Heart right ventricle (tissue), 16 donors: ENCODE results near the gene RETN. TPM values are rescaled to one million over a fixed set of nuclear protein-coding genes. Genes with fewer than 3 reads are reported as not detected.

Experiments
- ATAC-seq, 8 donors: fragments of 200-7000 bp; cut with Tn5 transposase; one replicate each; pipeline ENCODE4 v1.9.1; 2020; ENCODE audit warnings: mild to moderate bottlenecking in 8 of 8, moderate library complexity in 8 of 8, moderate number of reproducible peaks in 1 of 8
- DNase-seq, 2 donors: peaks; one replicate each; pipeline ENCODE4 v3.0.0-alpha.2; 2020
- H3K27ac ChIP-seq, 10 donors: fragments of 200-600 bp; sonication (generic) in 2 of 10; one replicate each; pipeline versions ENCODE4 v1.5.0 to v1.8.0; 2020 to 2022; ENCODE audit warnings: mild to moderate bottlenecking in 3 of 10
- H3K27me3 ChIP-seq, 7 donors: fragments of 200-600 bp; one replicate each; pipeline ENCODE4 v1.8.0; 2021 to 2022; ENCODE audit warnings: mild to moderate bottlenecking in 2 of 7
- H3K36me3 ChIP-seq, 9 donors: fragments of 200-600 bp; sonication (generic) in 1 of 9; one replicate each; pipeline versions ENCODE4 v1.5.0 to v1.8.0; 2020 to 2022; ENCODE audit warnings: mild to moderate bottlenecking in 2 of 9
- H3K4me1 ChIP-seq, 9 donors: fragments of 200-600 bp; sonication (generic) in 1 of 9; one replicate each; pipeline versions ENCODE4 v1.5.0 to v1.8.0; 2020 to 2022; ENCODE audit warnings: mild to moderate bottlenecking in 4 of 9
- H3K4me3 ChIP-seq, 10 donors: fragments of 200-600 bp; sonication (generic) in 2 of 10; one replicate each; pipeline versions ENCODE4 v1.5.0 to v1.8.0; 2020 to 2022; ENCODE audit warnings: mild to moderate bottlenecking in 7 of 10, moderate library complexity in 2 of 10
- H3K9me3 ChIP-seq, 11 donors: fragments of 200-600 bp in 10 of 11; sonication (generic) in 2 of 11; one replicate each; pipeline versions ENCODE4 v1.5.0 to v1.8.0; 2013 to 2022; ENCODE audit warnings: mild to moderate bottlenecking in 2 of 11, control low read depth in 1 of 11, moderate library complexity in 1 of 11
- WGBS, 2 donors: extraction: QIAGEN DNeasy Blood & Tissue Kit; methylation state at CpG; one replicate each; pipeline ENCODE4 v1.1.7; 2013; ENCODE audit warnings: inconsistent platforms in 1 of 2; 5-methylcytosine and 5-hydroxymethylcytosine counted together
- intact Hi-C, 10 donors: fragments of 100-400 bp; cut with DNase I; formaldehyde crosslinking; loops; one replicate each; pipeline versions ENCODE4 v1.11.1 to v1.14.2; 2022
- polyA plus RNA-seq, 2 donors: library from polyadenylated mRNA; stranded (reverse); fragments of 200-250 nt; gene quantifications; one replicate each; pipeline ENCODE4 v1.2.3, GENCODE V29; 2013
- total RNA-seq, 10 donors: library from RNA; stranded (reverse); fragmentation: NEBNext Ultra II Directional in 3 of 10; extraction: Animal tissue kit (Norgen Biotek cat#: 25700) in 3 of 10; gene quantifications; one replicate each; pipeline versions ENCODE4 v1.2.1 to v1.2.4, GENCODE V29; 2021 to 2023
- TF ChIP-seq, protein P1 (sequence below), 9 donors: fragments of 200-600 bp; sonication (generic) in 2 of 9; IDR thresholded peaks; one replicate each; pipeline versions ENCODE4 v1.5.0 to v1.8.0; 2021 to 2022; ENCODE audit warnings: antibody characterized with exemption in 9 of 9, mild to moderate bottlenecking in 5 of 9, moderate library complexity in 1 of 9
- donor health status: Arrhythmogenic right ventricular cardiomyopathy.
- donor health status: ischemic (EF 13 %, LVEDD 7.1; RV severe dilation, severe dysfunction).
- donor health status: healthy with polysubstance abuse.
- donor health status: DM: no; HTN: yes; CAD: no.
- donor health status: DM: no; HTN: no; CAD: no.
- donor health status: ischemic (EF 25% LVEDD 6.9; RV normal size, moderate dysfunction).
- donor health status: ischemic (EF 25% LVEDD 5.7; RV mildly dilated, moderate dysfunction).
- donor health status: healthy.
- donor health status: DM: yes; HTN: yes; CAD: no.
- donor health status: Ischemic cardiomyopathy.
- donor health status: ischemic (EF 35%, LVEDD 5.7; RV mildly dilated, moderate dysfunction).
- donor health status: nonischemic (EF 11% LVEDD 7.7; RV severe dilation, severe dysfunction).
- donor health status: DM: yes; HTN: yes; CAD: no.
- donor health status: PGD.
- donor health status: ischemic (EF 29% LVEDD 5.4; RV normal size, mild dysfunction).
- donor health status: nonischemic (EF 23%, LVEDD 6.1; RV moderate dilation, normal function).

Gene RETN
- total and polyA plus RNA-seq, 12 donors, result 0.51 to 12.6 (median 4.6) TPM; not detected in 8

- H3K4me3 ChIP-seq, result no peak overlapping the region
- H3K4me1 ChIP-seq, result peaks cover 0 to 38% (median 0%) of the 10 kb centered on the region in 9 donors
- H3K27me3 ChIP-seq, result peaks cover 0 to 39% (median 20%) of the 10 kb centered on the region in 7 donors
- DNase-seq (peak; percentile 32 to 44), ATAC-seq (peak in 6 of 8 donors; percentile 38 to 73 (median 59))
- TF ChIP-seq, protein P1, sequence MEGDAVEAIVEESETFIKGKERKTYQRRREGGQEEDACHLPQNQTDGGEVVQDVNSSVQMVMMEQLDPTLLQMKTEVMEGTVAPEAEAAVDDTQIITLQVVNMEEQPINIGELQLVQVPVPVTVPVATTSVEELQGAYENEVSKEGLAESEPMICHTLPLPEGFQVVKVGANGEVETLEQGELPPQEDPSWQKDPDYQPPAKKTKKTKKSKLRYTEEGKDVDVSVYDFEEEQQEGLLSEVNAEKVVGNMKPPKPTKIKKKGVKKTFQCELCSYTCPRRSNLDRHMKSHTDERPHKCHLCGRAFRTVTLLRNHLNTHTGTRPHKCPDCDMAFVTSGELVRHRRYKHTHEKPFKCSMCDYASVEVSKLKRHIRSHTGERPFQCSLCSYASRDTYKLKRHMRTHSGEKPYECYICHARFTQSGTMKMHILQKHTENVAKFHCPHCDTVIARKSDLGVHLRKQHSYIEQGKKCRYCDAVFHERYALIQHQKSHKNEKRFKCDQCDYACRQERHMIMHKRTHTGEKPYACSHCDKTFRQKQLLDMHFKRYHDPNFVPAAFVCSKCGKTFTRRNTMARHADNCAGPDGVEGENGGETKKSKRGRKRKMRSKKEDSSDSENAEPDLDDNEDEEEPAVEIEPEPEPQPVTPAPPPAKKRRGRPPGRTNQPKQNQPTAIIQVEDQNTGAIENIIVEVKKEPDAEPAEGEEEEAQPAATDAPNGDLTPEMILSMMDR (IDR thresholded peaks at IDR 0.05), result no peak
- intact Hi-C loops, result no loop called here
- no peaks in the 10 kb centered on the region for H3K9me3 ChIP-seq
- no peaks in the 10 kb centered on the region for H3K36me3 ChIP-seq
- H3K27ac ChIP-seq, result peak overlapping the region in 4 of 10 donors; percentile 12 to 88 (median 48)
- WGBS, 2 donors, result 59 to 65% methylated on average over 24 of the region's 24 CpGs
Measured at GRCh38 chr19:7705387-7706187, 36.7 kb downstream of the RETN start.

DNA sequence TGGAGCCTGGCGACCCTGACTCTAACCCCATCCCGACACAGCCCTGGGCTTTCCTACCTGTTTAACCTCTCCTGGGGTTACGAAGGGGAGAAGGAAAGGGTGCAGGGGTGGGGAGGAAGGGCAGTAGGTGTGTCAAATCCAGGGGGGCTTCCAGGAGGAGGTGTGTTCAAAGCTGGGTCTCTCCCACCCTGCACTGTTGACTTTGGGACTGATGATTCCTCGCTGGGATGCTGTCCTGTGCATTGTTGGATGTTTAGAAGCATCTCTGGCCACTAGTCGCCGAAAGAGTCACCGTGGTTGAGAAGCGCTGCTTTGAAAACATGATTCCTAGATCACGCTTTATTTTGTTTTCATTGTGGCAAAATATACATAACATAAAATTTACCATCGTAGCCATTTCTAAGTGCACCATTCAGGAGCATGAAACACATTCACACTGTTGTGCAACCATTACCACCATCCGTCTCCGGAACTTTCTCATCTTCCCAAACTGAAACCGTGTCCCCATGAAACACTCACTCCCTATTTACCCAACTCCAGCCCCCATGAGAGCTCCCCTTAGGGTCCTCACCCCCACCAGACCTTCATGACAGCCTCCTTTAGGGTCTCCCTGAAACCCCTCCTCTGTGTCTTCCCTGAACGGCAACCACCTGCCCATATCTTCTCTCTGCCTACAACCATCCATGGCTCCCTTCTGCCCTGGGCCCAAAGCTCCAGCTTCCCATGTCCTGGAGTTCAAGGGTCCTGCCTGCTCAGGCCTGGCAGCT, 37.5 kb downstream of the RETN start:
- no peak overlapping the region for H3K4me3 ChIP-seq
- no peak for DNase-seq
- H3K27me3 ChIP-seq, result peaks cover 0 to 32% (median 12%) of the 10 kb centered on the region in 7 donors
- TF ChIP-seq, protein P1 (IDR thresholded peaks at IDR 0.05), result no peak
- H3K9me3 ChIP-seq, result no peaks in the 10 kb centered on the region
- no peak for ATAC-seq
- peak overlapping the region in 5 of 10 donors; percentile 12 to 88 (median 47) for H3K27ac ChIP-seq
- peaks cover 0 to 38% (median 0%) of the 10 kb centered on the region in 9 donors for H3K4me1 ChIP-seq
- WGBS, 2 donors, result 78 to 80% methylated on average over 14 of the region's 14 CpGs
- intact Hi-C loops, result no loop called here
- no peaks in the 10 kb centered on the region for H3K36me3 ChIP-seq

- Histone ChIP-seq H3K9me3 (no peaks in the 10 kb centered on the region), H3K4me3 (no peak overlapping the region), H3K36me3 (no peaks in the 10 kb centered on the region), H3K27ac (peak overlapping the region in 4 of 10 donors; percentile 36 to 88 (median 48)), H3K27me3 (peaks cover 0 to 25% (median 10%) of the 10 kb centered on the region in 7 donors), H3K4me1 (peaks cover 0 to 38% (median 0%) of the 10 kb centered on the region in 9 donors)
- DNase-seq, result no peak
- peak in 4 of 8 donors; percentile 21 to 62 (median 28) for ATAC-seq
- intact Hi-C loops, result no loop called here
- TF ChIP-seq, protein P1 (IDR thresholded peaks at IDR 0.05), result no peak
- WGBS, 2 donors, result 47 to 49% methylated on average over 8 of the region's 8 CpGs
Measured at GRCh38 chr19:7706955-7707456, 38.2 kb downstream of the RETN start.

GRCh38 chr19:7709932-7710460, 41.1 kb downstream of the RETN start:
- ATAC-seq (no peak), DNase-seq (no peak)
- Histone ChIP-seq H3K4me1 (peaks cover 0 to 33% (median 0%) of the 10 kb centered on the region in 9 donors), H3K27ac (no peak overlapping the region), H3K4me3 (no peak overlapping the region), H3K27me3 (no peaks in the 10 kb centered on the region), H3K36me3 (no peaks in the 10 kb centered on the region), H3K9me3 (no peaks in the 10 kb centered on the region)
- intact Hi-C loops, result no loop called here
- WGBS, 2 donors, result 67 to 76% methylated on average over 10 of the region's 10 CpGs
- TF ChIP-seq, protein P1 (IDR thresholded peaks at IDR 0.05), result no peak
